HCT116 (cell line): ENCODE data around the gene RUVBL1. TPM values are rescaled to one million over a fixed set of nuclear protein-coding genes. Genes with fewer than 3 reads are reported as not detected.

ENCODE experiments used
- ATAC-seq: fragments of 200-7000 bp; cut with Tn5 transposase; 2 replicates; pipeline ENCODE4 v1.9.1; 2020; ENCODE audit warnings: mild to moderate bottlenecking, moderate library complexity
- BruUV-seq: library from RNA; stranded (reverse); fragments of 400-500 nt; replicated peaks from 2 replicates; lab custom pipeline; 2021; lab: Mats Ljungman, UMichigan
- CTCF ChIA-PET: fragments of 300-600 bp; sonication (Branson Sonifier 250); formaldehyde crosslinking; loops from one replicate; lab custom pipeline; 2021; ENCODE audit warnings: antibody characterized with exemption; lab: Charles Lee
- POLR2A ChIA-PET: fragments of 300-600, 350-600 bp; sonication (Branson Sonifier 250); formaldehyde crosslinking; loops from one replicate; lab custom pipeline; 2021; ENCODE audit warnings: antibody characterized with exemption; lab: Charles Lee
- RAD21 ChIA-PET, 2 experiments: fragments of 300-600 bp; sonication (Branson Sonifier 250); formaldehyde crosslinking; loops; one replicate each; lab custom pipeline; 2023; ENCODE audit warnings: low total read pairs in 2 of 2; ENCODE audit not compliant: uncharacterized antibody in 2 of 2, unreplicated experiment in 2 of 2, low non-redundant PET in 1 of 2; lab: Charles Lee
- DNase-seq: peaks from one replicate; pipeline ENCODE4 v3.0.0-alpha.2; 2010; ENCODE audit warnings: low read depth, low spot score
- H2AFZ ChIP-seq: fragments of 200-600 bp; shearing (Covaris generic), sonication (generic); 2 replicates; pipeline ENCODE4 v1.6.1; 2017; ENCODE audit warnings: low read depth, mixed run types, mixed read lengths, antibody characterized with exemption, low read length; ENCODE audit not compliant: poor library complexity, severe bottlenecking
- H3K27ac ChIP-seq: 2 replicates; pipeline ENCODE4 v1.5.1; 2012; ENCODE audit warnings: low read depth, low read length
- H3K27me3 ChIP-seq: fragments of 200-600 bp; sonication (generic); 2 replicates; pipeline ENCODE4 v1.6.1; 2016; ENCODE audit warnings: mixed run types, low read length, mixed read lengths; ENCODE audit not compliant: insufficient read depth
- H3K36me3 ChIP-seq, 2 experiments: fragments of 200-500 bp in 1 of 2; fragments of 200-600 bp in 1 of 2; sonication (Bioruptor generic) in 1 of 2; sonication (generic) in 1 of 2; 2 replicates each; pipeline versions ENCODE4 v1.5.1 to v1.6.1; 2014 to 2016; ENCODE audit warnings: low read length in 2 of 2, inconsistent platforms in 1 of 2, mixed read lengths in 1 of 2, mixed run types in 1 of 2; ENCODE audit not compliant: insufficient read depth in 2 of 2, control insufficient read depth in 1 of 2
- H3K4me1 ChIP-seq, 2 experiments: fragments of 200-600 bp in 1 of 2; sonication (generic) in 1 of 2; 2 replicates each; pipeline versions ENCODE4 v1.5.1 to v1.6.1; 2012 to 2017; ENCODE audit warnings: low read length in 2 of 2, inconsistent platforms in 1 of 2, mild to moderate bottlenecking in 1 of 2, mixed read lengths in 1 of 2, mixed run types in 1 of 2, moderate library complexity in 1 of 2; ENCODE audit not compliant: insufficient read depth in 2 of 2, control insufficient read depth in 1 of 2
- H3K4me2 ChIP-seq: fragments of 200-600 bp; sonication (generic); 2 replicates; pipeline ENCODE4 v1.6.1; 2017; ENCODE audit warnings: mixed run types, low read length, mixed read lengths
- H3K4me3 ChIP-seq, 2 experiments: fragments of 200-600 bp in 1 of 2; sonication (generic) in 1 of 2; replicated peaks in 1 of 2; 2 replicates each; pipeline ENCODE4 v1.5.1; 2011 to 2016; ENCODE audit warnings: low read length in 2 of 2, control low read depth in 1 of 2, low read depth in 1 of 2, mild to moderate bottlenecking in 1 of 2, mixed read lengths in 1 of 2, mixed run types in 1 of 2
- H3K79me2 ChIP-seq: fragments of 200-600 bp; sonication (generic); 2 replicates; pipeline ENCODE4 v1.6.1; 2017; ENCODE audit warnings: mild to moderate bottlenecking, mixed run types, low read length, moderate library complexity, mixed read lengths; ENCODE audit not compliant: insufficient read depth
- H3K9ac ChIP-seq: fragments of 200-600 bp; sonication (generic); 2 replicates; pipeline ENCODE4 v1.6.1; 2016; ENCODE audit warnings: low read length, mixed read lengths
- H3K9me2 ChIP-seq: fragments of 200-600 bp; sonication (generic), shearing (Covaris generic); 2 replicates; pipeline ENCODE4 v1.6.1; 2017; ENCODE audit warnings: mixed run types, mild to moderate bottlenecking, moderate library complexity; ENCODE audit not compliant: insufficient read depth
- H3K9me3 ChIP-seq, 2 experiments: fragments of 200-500 bp in 1 of 2; fragments of 200-600 bp in 1 of 2; sonication (Bioruptor generic) in 1 of 2; sonication (generic) in 1 of 2; 2 replicates each; pipeline ENCODE4 v1.6.1; 2014 to 2017; ENCODE audit warnings: low read length in 2 of 2, mixed read lengths in 2 of 2, inconsistent platforms in 1 of 2, low read depth in 1 of 2, mild to moderate bottlenecking in 1 of 2, mixed run types in 1 of 2, moderate library complexity in 1 of 2; ENCODE audit not compliant: control insufficient read depth in 1 of 2, insufficient read depth in 1 of 2
- H4K20me1 ChIP-seq: fragments of 200-600 bp; sonication (generic), shearing (Covaris generic); 2 replicates; pipeline ENCODE4 v1.6.1; 2017; ENCODE audit warnings: mixed run types, mild to moderate bottlenecking, moderate library complexity; ENCODE audit not compliant: insufficient read depth
- EZH2phosphoT487 ChIP-seq: fragments of 200-600 bp; IDR thresholded peaks from 2 replicates; pipeline ENCODE4 v1.6.1; 2018; ENCODE audit warnings: antibody characterized with exemption, borderline replicate concordance
- POLR2A ChIP-seq: IDR thresholded peaks from 2 replicates; pipeline ENCODE4 v1.7.0; 2011; ENCODE audit warnings: borderline replicate concordance; ENCODE audit not compliant: insufficient read depth, insufficient read length; ENCODE audit errors: extremely low read depth
- POLR2AphosphoS5 ChIP-seq: IDR thresholded peaks from 2 replicates; pipeline ENCODE4 v1.6.1; 2011; ENCODE audit warnings: mild to moderate bottlenecking, low read depth, low read length, moderate library complexity
- RAD21 ChIP-seq: IDR thresholded peaks from 2 replicates; pipeline ENCODE4 v1.6.1; 2012; ENCODE audit warnings: low read depth, mild to moderate bottlenecking
- SIN3A ChIP-seq: IDR thresholded peaks from 2 replicates; pipeline ENCODE4 v1.6.1; 2012; ENCODE audit warnings: low read depth
- TCF7L2 ChIP-seq: IDR thresholded peaks from 2 replicates; pipeline ENCODE4 v1.7.0; 2011; ENCODE audit warnings: borderline replicate concordance, inconsistent platforms; ENCODE audit not compliant: insufficient read depth, insufficient read length; ENCODE audit errors: extremely low read depth
- intact Hi-C: fragments of 100-400 bp; cut with micrococcal nuclease; formaldehyde crosslinking; loops from 2 replicates; pipeline ENCODE4 v1.10.0; 2022
- total RNA-seq: library from RNA; stranded (reverse); gene quantifications from one replicate; pipeline ENCODE4 v1.2.1, GENCODE V29; 2021; ENCODE audit not compliant: unreplicated experiment
- TF ChIP-seq, protein P1 (sequence below), 3 experiments: fragments of 200-600 bp in 1 of 3; sonication (generic) in 1 of 3; IDR thresholded peaks in 2 of 3; conservative IDR thresholded peaks in 1 of 3; 2 replicates each; pipeline ENCODE4 v1.5.1; 2012 to 2017; ENCODE audit warnings: low read depth in 2 of 3, low read length in 2 of 3, antibody characterized with exemption in 1 of 3, borderline replicate concordance in 1 of 3, control low read depth in 1 of 3, mild to moderate bottlenecking in 1 of 3, mixed read lengths in 1 of 3, mixed run types in 1 of 3, moderate library complexity in 1 of 3; ENCODE audit not compliant: insufficient read depth in 1 of 3
- TF ChIP-seq, protein P2 (sequence below): IDR thresholded peaks from 2 replicates; pipeline ENCODE4 v1.6.1; 2011; ENCODE audit warnings: mild to moderate bottlenecking, low read length, moderate library complexity; ENCODE audit not compliant: insufficient replicate concordance; ENCODE audit errors: extremely low read depth

The RUVBL1 gene
- total RNA-seq, 1 experiment from 2014 or later: 129 TPM

DNA sequence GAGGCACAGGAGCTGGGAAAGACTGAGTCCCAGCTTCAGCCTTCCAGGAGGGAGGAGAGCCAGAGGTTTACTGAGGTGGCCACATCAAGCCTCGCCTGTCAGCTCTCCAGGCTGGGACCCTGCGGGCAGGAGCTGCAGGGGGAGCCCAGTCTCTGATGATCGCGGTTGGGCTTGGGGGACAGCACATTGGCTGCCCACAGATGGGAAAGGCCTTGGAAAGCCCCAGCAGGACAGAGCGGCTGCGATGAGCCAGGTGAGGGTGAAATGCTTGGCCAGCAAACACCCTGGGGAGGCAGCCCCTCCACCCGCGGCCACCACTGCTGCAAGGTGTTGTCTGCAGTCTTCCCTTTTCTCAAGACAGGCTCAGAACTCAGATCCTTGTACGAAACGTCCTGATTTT, 40.2 kb downstream of the RUVBL1 start:
- no peaks in the 10 kb centered on the region for H4K20me1 ChIP-seq
- BruUV-seq: no TSS peak
- ChIA-PET POLR2A (no interaction called here), CTCF (no interaction called here), RAD21 (no interaction called here)
- H3K4me1 ChIP-seq: peaks cover 0 to 12% of the 10 kb centered on the region in 2 experiments; a peak in 3 of 4 replicates
- H3K9ac ChIP-seq: no peak overlapping the region
- H3K4me2 ChIP-seq: no peak overlapping the region
- TF ChIP-seq SIN3A (no peak), EZH2phosphoT487 (no peak), POLR2AphosphoS5 (no peak), TCF7L2 (no peak), RAD21 (no peak), POLR2A (no peak)
- TF ChIP-seq, protein P1, sequence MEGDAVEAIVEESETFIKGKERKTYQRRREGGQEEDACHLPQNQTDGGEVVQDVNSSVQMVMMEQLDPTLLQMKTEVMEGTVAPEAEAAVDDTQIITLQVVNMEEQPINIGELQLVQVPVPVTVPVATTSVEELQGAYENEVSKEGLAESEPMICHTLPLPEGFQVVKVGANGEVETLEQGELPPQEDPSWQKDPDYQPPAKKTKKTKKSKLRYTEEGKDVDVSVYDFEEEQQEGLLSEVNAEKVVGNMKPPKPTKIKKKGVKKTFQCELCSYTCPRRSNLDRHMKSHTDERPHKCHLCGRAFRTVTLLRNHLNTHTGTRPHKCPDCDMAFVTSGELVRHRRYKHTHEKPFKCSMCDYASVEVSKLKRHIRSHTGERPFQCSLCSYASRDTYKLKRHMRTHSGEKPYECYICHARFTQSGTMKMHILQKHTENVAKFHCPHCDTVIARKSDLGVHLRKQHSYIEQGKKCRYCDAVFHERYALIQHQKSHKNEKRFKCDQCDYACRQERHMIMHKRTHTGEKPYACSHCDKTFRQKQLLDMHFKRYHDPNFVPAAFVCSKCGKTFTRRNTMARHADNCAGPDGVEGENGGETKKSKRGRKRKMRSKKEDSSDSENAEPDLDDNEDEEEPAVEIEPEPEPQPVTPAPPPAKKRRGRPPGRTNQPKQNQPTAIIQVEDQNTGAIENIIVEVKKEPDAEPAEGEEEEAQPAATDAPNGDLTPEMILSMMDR (IDR thresholded peaks at IDR 0.05 in 2 of 3, conservative IDR thresholded peaks at IDR 0.05 in 1 of 3; ENCODE audit: borderline replicate concordance in 1 of 3, insufficient read depth in 1 of 3, low read depth in 2 of 3, low read length in 2 of 3): no peak
- TF ChIP-seq, protein P2, sequence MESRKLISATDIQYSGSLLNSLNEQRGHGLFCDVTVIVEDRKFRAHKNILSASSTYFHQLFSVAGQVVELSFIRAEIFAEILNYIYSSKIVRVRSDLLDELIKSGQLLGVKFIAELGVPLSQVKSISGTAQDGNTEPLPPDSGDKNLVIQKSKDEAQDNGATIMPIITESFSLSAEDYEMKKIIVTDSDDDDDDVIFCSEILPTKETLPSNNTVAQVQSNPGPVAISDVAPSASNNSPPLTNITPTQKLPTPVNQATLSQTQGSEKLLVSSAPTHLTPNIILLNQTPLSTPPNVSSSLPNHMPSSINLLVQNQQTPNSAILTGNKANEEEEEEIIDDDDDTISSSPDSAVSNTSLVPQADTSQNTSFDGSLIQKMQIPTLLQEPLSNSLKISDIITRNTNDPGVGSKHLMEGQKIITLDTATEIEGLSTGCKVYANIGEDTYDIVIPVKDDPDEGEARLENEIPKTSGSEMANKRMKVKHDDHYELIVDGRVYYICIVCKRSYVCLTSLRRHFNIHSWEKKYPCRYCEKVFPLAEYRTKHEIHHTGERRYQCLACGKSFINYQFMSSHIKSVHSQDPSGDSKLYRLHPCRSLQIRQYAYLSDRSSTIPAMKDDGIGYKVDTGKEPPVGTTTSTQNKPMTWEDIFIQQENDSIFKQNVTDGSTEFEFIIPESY: no peak
- peaks cover 22% of the 10 kb centered on the region for H3K79me2 ChIP-seq
- no peaks in the 10 kb centered on the region for H3K27me3 ChIP-seq
- ATAC-seq (no peak), DNase-seq (no peak)
- peaks cover 20 to 67% of the 10 kb centered on the region in 2 experiments for H3K36me3 ChIP-seq
- no peak overlapping the region for H3K4me3 ChIP-seq
- H3K27ac ChIP-seq: no peak overlapping the region
- H3K9me3 ChIP-seq: no peaks in the 10 kb centered on the region
- no peak overlapping the region for H2AFZ ChIP-seq
- intact Hi-C loops: no loop called here
- H3K9me2 ChIP-seq: no peaks in the 10 kb centered on the region
